GM19238 (cell line): ENCODE results near the gene IGSF11.
"Not testable (repeated sequence)": the region's sequence is repeated elsewhere in the genome, so short reads cannot be mapped to it uniquely, and the experiment has no call there.

Experiments used
- DNase-seq: peaks from one replicate; pipeline ENCODE4 v3.0.0; 2011; ENCODE audit warnings: low spot score; ENCODE audit not compliant: insufficient read length

IGSF11 gene

GRCh38 chr3:118990823-118991560 lies 43.7 kb downstream of the IGSF11 start:
- no peak for DNase-seq

- no peak for DNase-seq
These were observed 46.2 kb downstream of the IGSF11 start for GRCh38 chr3:118988198-118989130.

- no peak for DNase-seq
These were observed 47.2 kb downstream of the IGSF11 start for GRCh38 chr3:118987477-118987876.

GRCh38 chr3:118986734-118987133 lies 47.9 kb downstream of the IGSF11 start:
- no peak for DNase-seq

- DNase-seq, result no peak
These were observed 49.9 kb downstream of the IGSF11 start for GRCh38 chr3:118984699-118985098.

GRCh38 chr3:118981494-118982134 lies 53.0 kb downstream of the IGSF11 start:
- DNase-seq, result no peak

GRCh38 chr3:118980832-118981231 lies 53.8 kb downstream of the IGSF11 start:
- no peak for DNase-seq

- DNase-seq, result no peak
These were observed 56.3 kb downstream of the IGSF11 start for GRCh38 chr3:118978393-118978758.

- no peak for DNase-seq
These were observed 56.8 kb downstream of the IGSF11 start for GRCh38 chr3:118977671-118978392.

GRCh38 chr3:118977118-118977517 lies 57.5 kb downstream of the IGSF11 start:
- no peak for DNase-seq

GRCh38 chr3:118975476-118975875 lies 59.2 kb downstream of the IGSF11 start:
- DNase-seq, result not testable (repeated sequence)

GRCh38 chr3:118974356-118975097 lies 60.1 kb downstream of the IGSF11 start:
- no peak for DNase-seq

GRCh38 chr3:118973050-118973449 lies 61.6 kb downstream of the IGSF11 start:
- no peak for DNase-seq

- no peak for DNase-seq
These were observed 63.8 kb downstream of the IGSF11 start for GRCh38 chr3:118970819-118971218.

GRCh38 chr3:118968640-118969039 lies 66.0 kb downstream of the IGSF11 start:
- no peak for DNase-seq

GRCh38 chr3:118968111-118968510 lies 66.5 kb downstream of the IGSF11 start:
- DNase-seq, result no peak

- no peak for DNase-seq
These were observed 67.9 kb downstream of the IGSF11 start for GRCh38 chr3:118966700-118967099.

- no peak for DNase-seq
These were observed 70.9 kb downstream of the IGSF11 start for GRCh38 chr3:118963711-118964110.

GRCh38 chr3:118960876-118961450 lies 73.7 kb downstream of the IGSF11 start:
- DNase-seq, result no peak

GRCh38 chr3:118955914-118956556 lies 78.6 kb downstream of the IGSF11 start:
- no peak for DNase-seq
